HG02798 (cell line): ENCODE measurements around the gene QSER1.
"Not testable (repeated sequence)": the region's sequence is repeated elsewhere in the genome, so short reads cannot be mapped to it uniquely, and the experiment has no call there.

ENCODE experiments used
- ATAC-seq: cut with Tn5 transposase; IDR thresholded peaks from one replicate; pipeline ENCODE4 v1.9.1; 2021; ENCODE audit warnings: mild to moderate bottlenecking; ENCODE audit not compliant: unreplicated experiment, poor library complexity

QSER1 gene

DNA sequence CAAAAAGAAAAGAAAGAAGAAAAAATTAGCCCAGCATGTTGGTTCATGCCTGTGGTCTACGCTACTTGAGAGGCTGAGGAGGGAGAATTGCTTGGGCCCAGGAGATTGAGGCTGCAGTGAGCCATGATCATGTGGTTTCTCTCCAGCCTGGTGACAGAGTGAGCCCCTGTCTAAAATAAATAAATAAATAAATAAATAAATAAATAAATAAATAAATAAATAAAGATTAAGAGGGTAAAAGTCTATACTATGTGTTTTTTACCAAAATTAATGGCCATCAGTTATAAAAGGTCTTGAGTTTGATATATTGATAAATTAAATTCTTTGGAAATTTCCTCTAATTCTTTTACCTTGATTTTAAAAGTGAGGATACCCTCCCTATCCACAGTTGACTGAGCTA lies 97.9 kb downstream of the QSER1 start:
- no peak for ATAC-seq

GRCh38 chr11:32991427-32991826 lies 98.8 kb downstream of the QSER1 start:
- no peak for ATAC-seq

DNA sequence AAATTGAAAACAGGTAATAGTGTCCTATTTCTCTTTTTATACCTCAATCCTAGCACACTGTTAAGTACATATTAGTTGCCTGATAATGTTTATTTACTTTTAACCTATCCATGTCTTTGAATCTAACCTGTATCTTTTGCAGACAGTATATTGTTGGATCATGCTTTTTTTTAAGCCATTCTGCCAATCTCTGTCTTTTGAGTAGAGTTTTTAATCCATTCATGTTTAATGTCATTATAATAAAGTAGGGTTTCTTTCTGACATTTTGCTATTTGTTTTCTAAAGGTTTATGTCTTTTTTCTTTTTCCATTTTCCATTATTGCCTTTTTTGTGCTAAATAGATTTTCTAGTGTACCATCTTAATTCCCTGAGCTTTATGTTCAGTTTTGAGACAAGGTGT lies 99.3 kb downstream of the QSER1 start:
- no peak for ATAC-seq

GRCh38 chr11:33000181-33000580 lies 107.6 kb downstream of the QSER1 start:
- no peak for ATAC-seq

- no peak for ATAC-seq
These were observed 108.7 kb downstream of the QSER1 start for GRCh38 chr11:33001281-33001680.

GRCh38 chr11:33001751-33002542 lies 109.3 kb downstream of the QSER1 start:
- no peak for ATAC-seq

GRCh38 chr11:33005175-33005574 lies 112.6 kb downstream of the QSER1 start:
- ATAC-seq, result no peak

DNA sequence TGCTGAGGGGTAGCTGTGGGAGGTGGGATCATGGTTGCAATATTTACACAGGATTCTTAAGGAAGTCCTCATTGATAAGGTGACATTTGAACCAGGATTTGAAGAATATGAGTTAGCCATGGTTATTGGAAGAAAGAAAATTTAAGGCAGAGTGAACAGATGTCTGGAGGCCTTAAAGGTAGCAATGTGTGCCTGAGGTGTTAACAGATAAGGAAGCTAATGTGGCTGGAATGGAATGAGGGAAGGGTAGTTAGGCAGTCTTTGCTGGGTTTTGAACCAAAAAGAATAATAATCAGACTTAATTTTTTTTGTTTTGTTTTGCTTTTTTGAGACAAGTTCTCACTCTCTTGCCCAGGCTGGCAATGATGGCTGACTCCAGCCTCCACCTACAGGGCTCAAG lies 113.4 kb downstream of the QSER1 start:
- ATAC-seq, result no peak

DNA sequence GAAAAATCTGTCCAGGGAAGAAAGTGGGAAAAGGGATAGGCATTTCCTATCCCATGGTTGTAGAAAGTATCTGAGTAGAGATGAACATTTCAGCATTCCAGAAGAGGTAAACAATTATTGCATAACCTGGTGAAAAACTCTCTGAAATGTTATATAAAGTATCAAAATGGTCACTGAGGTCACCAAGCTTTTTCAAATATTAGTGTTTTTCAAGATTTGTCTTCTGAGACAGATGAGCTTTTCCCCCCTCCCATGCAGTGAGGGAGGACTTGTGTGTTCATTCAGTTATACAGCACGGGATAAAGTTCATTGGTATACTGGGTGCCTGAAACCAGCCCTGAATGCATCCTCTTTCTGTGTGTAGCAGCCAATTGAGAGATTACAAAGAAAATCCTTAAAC lies 121.1 kb downstream of the QSER1 start:
- no peak for ATAC-seq

GRCh38 chr11:33015621-33016551 lies 123.3 kb downstream of the QSER1 start, which contains the start of gene DEPDC7:
Gene DEPDC7 (plus strand): TSS chr11:33015878. CDS start chr11:33015956, 78 bp downstream.
- ATAC-seq, result peak; percentile 78

GRCh38 chr11:33016654-33017053 lies 124.0 kb downstream of the QSER1 start:
- ATAC-seq, result no peak

DNA sequence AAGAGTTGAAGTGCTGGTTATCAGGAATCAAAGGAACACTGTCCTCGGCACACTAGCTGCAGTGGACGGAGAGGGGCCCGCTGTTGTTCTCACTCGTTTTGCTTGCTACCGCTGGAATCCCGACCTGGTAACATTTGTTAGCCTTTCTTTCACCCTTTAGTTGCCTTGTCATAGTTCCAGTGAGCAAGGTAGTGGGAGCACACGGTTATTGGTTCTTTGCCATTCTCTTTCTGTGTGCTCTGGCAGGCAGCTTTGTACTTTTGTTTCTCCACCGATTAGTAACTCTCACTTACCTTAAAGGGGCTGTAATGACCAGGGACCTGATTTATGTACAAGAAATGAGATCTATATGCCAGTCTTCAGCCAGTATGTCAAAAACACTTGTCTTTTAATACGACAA lies 124.9 kb downstream of the QSER1 start:
- ATAC-seq, result no peak

- ATAC-seq, result no peak
These were observed 125.4 kb downstream of the QSER1 start for GRCh38 chr11:33017965-33018364.

DNA sequence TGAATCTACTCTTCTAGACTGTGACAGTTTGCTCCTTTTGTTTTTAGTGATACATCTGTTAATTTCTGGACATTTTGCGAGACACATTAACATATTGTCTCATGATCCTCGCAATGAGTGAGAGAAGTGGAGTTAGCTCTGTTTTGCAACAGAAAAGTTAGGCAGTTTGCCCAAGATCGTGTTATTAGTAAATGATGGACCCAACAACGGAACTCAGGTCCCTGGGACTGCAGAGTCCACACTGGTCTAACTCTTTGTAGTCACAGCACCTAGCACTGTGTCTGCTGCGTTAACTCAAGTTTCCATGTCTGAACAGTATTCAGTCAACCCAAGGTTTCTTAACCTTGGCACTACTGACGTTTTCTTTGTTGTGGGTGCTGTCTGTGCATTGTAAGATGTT lies 126.2 kb downstream of the QSER1 start:
- ATAC-seq, result no peak

GRCh38 chr11:33021501-33021900 lies 128.9 kb downstream of the QSER1 start:
- no peak for ATAC-seq

- no peak for ATAC-seq
These were observed 129.3 kb downstream of the QSER1 start for GRCh38 chr11:33021937-33022336.

GRCh38 chr11:33025339-33025722 lies 132.7 kb downstream of the QSER1 start:
- ATAC-seq, result no peak

DNA sequence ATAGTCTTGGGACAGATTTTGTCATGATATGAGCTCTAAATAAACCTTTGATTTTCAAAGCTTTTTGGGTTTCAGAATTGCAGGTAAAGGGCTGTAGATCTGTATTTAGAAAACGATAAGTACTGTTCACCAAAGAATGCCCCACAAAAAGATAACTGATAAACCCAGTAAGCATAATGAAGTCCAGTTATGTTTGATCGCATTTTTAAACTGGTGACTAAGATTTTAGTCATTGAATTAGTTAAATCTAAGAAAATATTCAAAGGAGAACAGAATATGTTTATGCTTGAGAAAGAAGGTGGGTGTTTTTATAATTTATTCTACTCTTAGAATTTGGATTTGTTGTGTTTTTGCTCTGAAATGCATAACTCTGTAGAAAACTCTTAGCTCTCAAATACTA lies 134.6 kb downstream of the QSER1 start:
- ATAC-seq, result no peak

DNA sequence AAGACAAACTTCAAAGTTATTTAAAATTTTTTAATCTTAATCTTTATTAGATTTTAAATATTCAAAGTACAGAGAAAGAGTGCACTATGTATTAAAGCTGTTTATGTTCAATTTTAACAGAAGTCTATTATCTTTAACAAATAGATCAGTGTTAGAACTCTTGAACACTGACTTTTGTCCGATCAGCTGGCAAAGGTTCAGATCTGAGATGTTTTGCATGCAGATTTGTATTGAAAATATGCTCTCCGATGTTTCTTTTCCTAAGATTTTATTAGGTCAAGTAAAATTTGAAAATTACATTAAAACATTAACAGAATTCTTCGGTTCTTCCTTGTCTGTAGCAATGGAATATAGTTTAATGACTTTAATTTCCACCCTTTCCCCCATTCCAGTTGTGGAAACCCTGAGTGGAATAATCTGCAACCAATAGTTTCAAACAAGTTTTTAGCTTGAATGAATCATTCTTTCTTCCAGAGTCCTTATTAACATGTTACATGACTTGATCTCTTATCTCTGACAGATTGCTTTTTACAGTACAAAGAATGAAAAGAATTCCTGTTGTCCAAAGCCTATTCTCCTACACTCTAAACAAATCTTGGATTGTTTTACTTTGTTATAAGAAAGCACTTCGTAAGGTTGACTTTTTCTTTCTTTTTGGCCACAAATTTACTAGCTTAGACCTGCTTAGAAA lies 135.4 kb downstream of the QSER1 start:
- no peak for ATAC-seq

GRCh38 chr11:33028537-33028914 lies 135.9 kb downstream of the QSER1 start:
- ATAC-seq, result no peak

DNA sequence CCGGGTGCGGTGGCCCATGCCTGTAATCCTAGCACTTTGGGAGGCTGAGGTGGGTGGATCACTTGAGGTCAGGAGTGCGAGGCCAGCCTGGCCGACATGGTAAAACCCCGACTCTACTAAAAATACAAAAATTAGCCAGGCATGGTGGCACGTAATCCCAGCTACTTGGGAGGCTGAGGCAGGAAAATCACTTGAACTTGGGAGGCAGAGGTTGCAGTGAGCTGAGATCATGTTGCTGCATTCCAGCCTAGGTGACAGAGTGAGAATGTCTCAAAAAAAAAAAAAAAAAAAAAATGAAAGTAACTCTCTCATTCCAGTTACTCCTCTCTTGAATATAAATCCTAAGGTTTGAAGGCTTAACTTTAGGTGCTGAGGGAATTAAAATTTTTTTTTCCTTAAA lies 136.6 kb downstream of the QSER1 start:
- ATAC-seq, result not testable (repeated sequence)
